GM18858 (cell line): ENCODE results near the gene ROBO1.

Source experiments
- ATAC-seq: cut with Tn5 transposase; IDR thresholded peaks from one replicate; pipeline ENCODE4 v1.9.1; 2021; ENCODE audit not compliant: unreplicated experiment

ROBO1 gene

DNA sequence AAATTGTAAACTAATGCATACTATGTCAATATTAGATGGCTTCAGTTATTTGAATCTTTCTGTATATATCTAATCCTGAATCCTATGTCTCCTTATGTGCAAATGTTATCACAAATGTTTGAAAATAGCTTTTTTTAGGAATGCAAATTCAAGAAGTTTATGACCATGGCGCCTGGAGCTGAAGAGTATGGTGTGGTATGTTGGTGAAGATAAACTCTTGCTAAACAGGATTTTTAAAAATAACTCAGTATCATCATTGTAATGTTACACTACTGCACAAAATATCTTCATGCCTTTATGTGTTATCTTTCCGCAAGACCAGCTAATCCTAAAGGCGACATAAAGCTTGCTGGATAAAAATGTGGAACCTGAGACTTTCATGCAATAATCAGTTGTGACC is 382.6 kb downstream of the ROBO1 start:
- no peak for ATAC-seq

GRCh38 chr3:79383402-79384012 is 384.3 kb downstream of the ROBO1 start:
- no peak for ATAC-seq

GRCh38 chr3:79380581-79380980 is 387.2 kb downstream of the ROBO1 start:
- no peak for ATAC-seq

GRCh38 chr3:79378064-79378463 is 389.7 kb downstream of the ROBO1 start:
- no peak for ATAC-seq

GRCh38 chr3:79369306-79369705 is 398.5 kb downstream of the ROBO1 start:
- ATAC-seq: no peak

- ATAC-seq: no peak
These were observed 399.4 kb downstream of the ROBO1 start for GRCh38 chr3:79368403-79368802.

DNA sequence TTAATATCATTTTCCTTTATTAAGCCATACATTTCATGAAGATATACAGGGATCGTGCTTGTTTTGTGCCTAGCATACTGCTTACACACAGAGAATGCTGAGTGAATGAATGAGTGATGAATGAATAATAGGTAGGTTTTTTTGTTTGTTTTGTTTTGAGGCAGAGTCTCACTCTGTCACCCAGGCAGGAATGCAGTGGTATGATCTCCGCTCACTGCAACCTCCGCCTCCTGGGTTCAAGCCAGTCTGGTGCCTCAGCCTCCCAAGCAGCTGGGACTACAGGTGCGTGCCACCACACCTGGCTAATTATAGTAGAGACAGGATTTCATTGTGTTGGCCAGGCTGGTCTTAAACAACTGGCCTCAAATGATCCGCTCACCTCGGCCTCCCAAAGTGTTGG is 400.0 kb downstream of the ROBO1 start:
- no peak for ATAC-seq

- ATAC-seq: no peak
These were observed 400.7 kb downstream of the ROBO1 start for GRCh38 chr3:79367066-79367465.

GRCh38 chr3:79366414-79366813 is 401.4 kb downstream of the ROBO1 start:
- no peak for ATAC-seq

- no peak for ATAC-seq
These were observed 403.0 kb downstream of the ROBO1 start for GRCh38 chr3:79364784-79365183.

DNA sequence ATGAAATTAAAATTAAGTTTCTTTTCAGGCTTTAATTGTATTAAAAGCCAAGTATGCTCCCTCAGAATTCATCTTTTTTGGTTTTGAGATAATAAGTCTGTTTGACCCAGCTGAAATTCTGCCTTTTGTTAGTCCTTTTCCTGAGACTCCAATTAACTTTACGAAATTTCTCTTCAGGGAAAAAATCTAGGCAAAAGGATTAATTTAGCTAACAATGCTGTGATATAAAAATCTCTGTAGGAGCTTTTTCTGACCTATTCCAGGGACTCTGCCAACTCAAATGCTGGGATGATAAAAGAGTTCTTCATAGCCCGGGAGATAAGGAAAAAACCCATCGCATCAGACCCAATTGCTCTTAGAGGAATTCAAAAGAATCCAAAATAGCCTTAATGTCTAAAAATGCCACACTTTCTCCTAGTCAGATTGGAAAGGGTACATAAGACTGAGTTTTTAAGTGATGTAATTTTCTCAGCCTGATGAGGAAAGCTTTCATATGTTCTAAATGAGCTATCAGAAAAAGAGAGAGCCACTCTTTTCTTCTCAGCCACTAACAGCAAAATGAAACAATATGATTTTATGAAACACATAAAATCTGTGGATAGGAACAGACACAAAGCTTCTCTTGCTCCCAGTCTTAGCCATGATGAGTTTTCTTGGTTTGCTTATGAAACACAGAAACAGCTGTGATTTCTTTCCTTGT is 405.1 kb downstream of the ROBO1 start:
- ATAC-seq: no peak

DNA sequence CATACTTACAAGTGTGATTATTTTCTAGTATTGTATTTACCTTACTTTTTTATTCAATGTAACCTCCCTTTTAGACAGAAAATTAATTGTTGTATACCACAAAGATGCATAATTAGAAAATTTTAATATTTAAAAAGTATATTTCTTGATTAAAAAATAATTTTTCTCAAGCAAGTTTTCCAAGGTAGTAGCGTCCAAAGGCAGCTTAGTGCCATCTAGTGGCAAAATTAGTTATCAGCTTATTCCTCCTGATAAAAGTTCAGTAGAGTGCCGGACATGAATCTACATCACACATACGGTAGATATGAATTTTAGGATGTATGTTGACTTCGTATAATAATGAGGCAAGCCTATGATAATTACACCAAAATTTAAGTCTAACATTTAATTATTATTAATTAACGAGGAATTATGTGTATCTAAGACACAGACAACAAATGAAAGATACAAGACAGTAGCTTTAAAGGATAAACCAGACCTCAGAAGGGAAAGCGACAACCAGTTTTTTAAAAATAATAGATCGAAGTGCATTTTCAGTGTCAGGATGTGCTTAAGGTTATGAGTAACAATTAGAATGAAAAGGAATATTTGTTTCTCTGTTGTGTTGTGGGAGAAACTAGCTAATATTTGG is 405.9 kb downstream of the ROBO1 start:
- ATAC-seq: peak; percentile 83

GRCh38 chr3:79358327-79358726 is 409.5 kb downstream of the ROBO1 start:
- ATAC-seq: no peak

DNA sequence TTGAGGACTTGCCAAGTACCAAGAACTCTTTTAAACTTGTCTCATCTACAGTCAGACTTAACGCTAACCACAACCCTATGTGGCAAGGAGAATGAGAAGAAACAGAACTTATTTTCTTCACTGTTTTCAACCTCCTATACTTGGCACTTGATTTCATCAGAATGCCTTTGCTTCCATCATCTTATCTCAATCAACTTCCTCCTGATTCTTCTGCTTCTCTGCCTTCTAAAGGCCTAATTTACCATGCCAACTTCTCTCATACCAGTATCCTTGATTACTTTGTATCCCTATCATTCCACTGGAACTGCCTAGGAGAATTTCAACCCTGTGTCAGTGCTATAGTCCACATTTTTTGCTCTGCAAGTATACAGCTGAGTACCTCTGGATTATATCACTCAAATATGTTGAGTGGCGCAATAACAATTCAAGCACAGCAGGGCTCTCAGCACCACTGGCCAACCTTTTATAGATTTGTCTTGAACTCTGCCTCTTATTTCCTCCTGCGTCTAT is 413.6 kb downstream of the ROBO1 start:
- no peak for ATAC-seq

- no peak for ATAC-seq
These were observed 416.1 kb downstream of the ROBO1 start for GRCh38 chr3:79351699-79352098.

DNA sequence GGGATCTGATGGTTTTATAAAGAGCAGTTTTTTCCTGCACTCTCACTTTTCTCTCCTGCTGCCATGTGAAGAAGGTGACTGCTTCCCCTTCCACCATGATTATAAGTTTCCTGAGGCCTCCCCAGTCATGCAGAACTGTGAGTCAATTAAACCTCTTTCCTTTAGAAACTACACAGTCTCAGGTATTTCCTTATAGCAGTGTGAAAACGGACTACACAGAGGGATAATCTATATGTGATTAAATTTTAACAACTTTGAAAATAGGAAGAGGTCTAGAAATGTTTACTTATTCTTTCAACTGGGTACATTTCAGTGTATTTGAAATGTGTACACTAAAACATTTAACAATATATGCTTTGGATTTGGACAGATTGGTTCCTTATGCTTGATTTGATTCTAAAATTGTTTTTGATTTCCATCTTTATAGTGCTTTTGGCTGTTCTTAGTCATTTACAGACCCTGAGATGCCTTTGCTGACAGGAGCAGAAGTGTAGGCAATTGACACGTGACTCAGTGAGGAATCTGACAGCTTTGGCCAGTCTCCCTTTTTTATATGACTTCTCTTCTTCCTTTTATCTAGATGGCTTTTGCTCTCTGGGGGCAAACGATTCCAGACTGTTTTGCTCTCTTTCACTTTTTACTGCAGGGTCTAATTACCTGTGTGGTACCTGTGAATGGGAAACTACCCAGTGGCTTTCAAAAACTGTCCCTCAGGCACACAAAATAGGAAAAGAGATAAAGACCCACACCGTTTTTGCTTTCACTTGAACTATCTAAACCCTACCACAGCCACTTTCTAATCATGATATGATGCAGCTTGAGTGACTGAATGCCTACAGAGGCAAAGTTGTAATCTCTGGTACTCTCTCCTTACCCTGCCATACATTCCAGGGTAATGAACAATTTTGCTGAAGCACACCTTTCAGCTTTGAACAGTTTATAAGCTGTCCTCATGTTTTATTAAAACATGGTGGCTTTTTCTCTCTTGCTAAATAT is 422.6 kb downstream of the ROBO1 start:
- ATAC-seq: no peak

DNA sequence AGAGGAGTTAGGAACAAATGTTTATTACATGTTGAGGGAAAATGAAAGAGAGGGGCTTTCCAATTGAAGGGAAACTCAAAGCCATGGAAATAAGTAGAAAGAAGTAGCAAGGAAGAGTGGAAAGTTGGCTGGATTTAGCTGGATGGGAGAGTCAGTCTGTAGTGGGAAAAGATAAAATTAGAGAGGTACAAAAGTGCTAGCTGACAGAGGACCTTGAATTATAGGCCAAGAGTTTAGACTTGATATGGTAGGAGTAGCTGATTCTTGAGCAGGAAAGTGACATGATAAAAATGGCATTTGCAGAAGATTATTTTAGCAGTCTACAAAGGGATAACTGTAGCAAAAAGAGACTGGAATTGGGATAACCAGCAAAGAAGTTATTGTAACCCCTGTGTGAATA is 425.8 kb downstream of the ROBO1 start:
- ATAC-seq: no peak

GRCh38 chr3:79339846-79340245 is 428.0 kb downstream of the ROBO1 start:
- no peak for ATAC-seq

DNA sequence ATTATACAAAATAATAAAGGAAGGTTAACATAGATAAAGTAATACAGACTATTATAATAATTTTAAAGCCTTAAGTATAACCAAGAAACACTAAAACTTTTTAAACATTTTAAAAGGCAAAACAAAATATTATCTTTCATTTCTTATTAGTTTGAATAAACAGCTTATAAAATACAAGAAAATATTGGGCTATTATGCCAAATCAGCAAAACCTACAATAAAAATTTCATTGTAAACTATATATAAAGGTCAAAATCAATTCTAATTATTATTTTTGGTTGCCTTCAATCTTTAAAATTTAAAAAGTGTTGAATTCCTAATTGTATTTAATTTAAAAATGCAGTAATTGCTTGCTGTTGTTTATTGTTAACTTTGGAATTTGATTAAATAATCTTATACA is 430.0 kb downstream of the ROBO1 start:
- ATAC-seq: no peak

- ATAC-seq: no peak
These were observed 438.6 kb downstream of the ROBO1 start for GRCh38 chr3:79329154-79329553.

DNA sequence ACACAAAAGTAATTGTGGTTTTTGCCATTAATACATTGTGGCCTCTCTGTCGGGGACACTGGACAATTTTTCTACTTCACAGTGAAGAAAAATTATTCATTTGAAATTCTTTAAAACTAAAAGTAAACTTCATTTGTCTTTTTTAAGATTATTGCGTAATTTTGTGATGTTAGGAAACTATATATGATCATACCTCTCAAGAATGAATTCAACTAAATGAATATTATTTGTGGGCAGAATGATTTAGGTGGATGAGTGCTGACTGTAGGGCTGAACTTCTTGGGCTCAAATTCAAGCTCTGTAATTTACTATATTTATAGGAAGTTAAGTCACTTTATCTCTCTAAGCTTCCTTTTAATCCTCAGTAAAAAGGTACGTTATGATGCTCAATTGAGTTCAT is 441.2 kb downstream of the ROBO1 start:
- ATAC-seq: no peak
